ENCODE measurements around the gene TRIO.

The TRIO gene

DNA sequence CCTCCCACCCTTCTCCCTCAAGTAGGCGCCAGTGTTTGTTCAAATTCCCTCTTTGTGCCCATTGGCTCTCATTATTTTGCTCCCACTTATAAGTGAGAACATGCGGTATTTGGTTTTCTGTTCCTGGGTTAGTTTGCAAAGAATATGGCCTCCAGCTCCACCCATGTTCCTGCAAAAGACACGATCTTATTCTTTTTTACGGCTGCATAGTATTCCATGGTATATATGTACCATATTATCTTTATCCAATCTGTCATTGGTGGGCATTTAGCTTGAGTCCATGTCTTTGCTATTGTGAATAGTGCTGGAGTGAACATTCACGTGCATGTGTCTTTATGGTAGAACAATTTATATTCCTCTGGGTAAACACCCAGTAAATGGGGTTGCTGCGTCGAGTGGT lies 375.5 kb downstream of the TRIO start:
- CTCF ChIA-PET = no interaction called here
- H3K27ac ChIP-seq = no peak overlapping the region
- TF ChIP-seq, protein P1, sequence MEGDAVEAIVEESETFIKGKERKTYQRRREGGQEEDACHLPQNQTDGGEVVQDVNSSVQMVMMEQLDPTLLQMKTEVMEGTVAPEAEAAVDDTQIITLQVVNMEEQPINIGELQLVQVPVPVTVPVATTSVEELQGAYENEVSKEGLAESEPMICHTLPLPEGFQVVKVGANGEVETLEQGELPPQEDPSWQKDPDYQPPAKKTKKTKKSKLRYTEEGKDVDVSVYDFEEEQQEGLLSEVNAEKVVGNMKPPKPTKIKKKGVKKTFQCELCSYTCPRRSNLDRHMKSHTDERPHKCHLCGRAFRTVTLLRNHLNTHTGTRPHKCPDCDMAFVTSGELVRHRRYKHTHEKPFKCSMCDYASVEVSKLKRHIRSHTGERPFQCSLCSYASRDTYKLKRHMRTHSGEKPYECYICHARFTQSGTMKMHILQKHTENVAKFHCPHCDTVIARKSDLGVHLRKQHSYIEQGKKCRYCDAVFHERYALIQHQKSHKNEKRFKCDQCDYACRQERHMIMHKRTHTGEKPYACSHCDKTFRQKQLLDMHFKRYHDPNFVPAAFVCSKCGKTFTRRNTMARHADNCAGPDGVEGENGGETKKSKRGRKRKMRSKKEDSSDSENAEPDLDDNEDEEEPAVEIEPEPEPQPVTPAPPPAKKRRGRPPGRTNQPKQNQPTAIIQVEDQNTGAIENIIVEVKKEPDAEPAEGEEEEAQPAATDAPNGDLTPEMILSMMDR (conservative IDR thresholded peaks at IDR 0.05; ENCODE audit: low read depth) = no peak
- POLR2A ChIA-PET (ENCODE audit: low non-redundant PET) = no interaction called here
- no peak for DNase-seq (ENCODE audit: low spot score)

DNA sequence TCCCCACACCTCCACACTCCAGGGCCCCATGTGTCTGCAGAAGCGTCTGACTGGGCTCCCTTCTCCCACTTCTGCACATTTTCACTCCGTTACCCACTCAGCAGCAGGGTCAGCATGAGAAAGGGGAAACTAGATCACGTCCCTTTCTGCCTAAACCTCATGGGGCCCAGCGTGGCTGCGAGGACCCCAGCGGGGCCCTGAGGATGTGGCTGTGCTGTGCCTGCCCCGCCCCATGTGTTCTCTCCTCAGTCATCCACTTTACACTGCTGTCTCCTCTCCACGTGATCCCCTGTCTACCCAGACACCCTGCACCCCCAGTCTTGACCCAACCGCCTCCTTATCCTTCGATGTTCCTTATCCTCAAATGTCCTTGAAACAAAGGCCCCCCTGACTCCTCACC lies 378.6 kb downstream of the TRIO start:
- DNase-seq (ENCODE audit: low spot score) = no peak
- TF ChIP-seq, protein P1 (conservative IDR thresholded peaks at IDR 0.05; ENCODE audit: low read depth) = no peak
- POLR2A ChIA-PET (ENCODE audit: low non-redundant PET) = no interaction called here
- CTCF ChIA-PET = no interaction called here
- H3K27ac ChIP-seq = no peak overlapping the region

DNA sequence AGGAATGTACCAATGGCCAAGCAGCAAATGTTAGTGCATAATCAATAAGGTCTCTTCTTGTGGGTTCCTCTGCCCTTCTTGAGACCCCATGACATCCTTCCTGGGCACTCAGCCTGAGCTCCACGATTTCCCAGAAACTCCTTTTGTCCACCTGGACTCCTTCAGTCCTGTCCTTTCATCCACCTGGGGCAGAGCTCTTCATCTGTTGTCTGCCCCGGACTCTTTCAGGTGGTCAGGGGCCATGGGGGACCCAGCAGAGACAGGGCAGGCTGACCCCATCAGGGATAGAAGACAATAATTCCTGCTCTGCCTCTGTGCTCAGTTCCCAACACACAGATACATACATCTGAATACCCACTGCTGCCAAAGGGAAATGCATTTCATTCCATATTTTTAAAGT lies 379.6 kb downstream of the TRIO start:
- ChIA-PET POLR2A (ENCODE audit: low non-redundant PET) (no interaction called here), CTCF (interaction anchor here (0.6 kb wide), 1 partner anchor 1021 kb away, joined by 3 read pairs; no protein-coding TSS in a partner anchor)
- TF ChIP-seq, protein P1 (conservative IDR thresholded peaks at IDR 0.05; ENCODE audit: low read depth) = no peak
- H3K27ac ChIP-seq = no peak overlapping the region
- no peak for DNase-seq (ENCODE audit: low spot score)

DNA sequence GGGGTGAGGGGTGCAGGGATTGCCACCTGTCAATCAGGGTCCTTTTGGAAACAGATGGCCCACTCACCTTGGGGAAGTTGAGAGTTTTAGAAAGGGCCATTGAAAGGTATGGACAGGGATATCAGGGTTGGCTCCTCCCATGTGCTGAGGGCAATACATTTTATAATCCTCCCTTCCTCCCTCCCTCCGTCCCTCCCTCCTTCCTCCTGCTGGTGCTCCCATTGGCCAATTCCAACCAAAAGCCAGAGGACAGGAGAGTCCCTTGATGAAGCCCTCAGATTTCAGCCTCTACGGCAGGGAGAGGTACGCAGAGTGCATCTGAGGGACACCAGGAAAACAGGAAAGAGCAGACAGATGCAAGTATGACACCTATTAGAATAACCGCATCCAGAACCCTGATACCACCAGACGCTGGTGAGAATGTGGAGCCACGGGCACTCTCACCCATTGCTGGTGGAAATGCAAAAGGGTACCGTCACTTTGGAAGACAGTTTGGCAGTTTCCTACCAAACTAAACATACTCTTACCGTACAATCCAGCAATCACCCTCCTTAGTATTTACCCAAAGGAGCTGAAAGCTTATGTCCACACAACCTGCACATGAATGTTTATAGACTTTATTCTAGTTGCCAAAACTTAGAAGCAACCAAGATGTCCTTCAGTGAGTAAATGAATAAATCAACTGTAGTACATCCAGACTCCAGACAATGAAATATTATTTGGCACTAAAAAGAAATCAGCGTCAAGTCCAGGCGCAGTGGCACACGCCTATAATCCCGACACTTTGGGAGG lies 380.3 kb downstream of the TRIO start:
- no peak for DNase-seq (ENCODE audit: low spot score)
- CTCF ChIA-PET = no interaction called here
- H3K27ac ChIP-seq = no peak overlapping the region
- TF ChIP-seq, protein P1 (conservative IDR thresholded peaks at IDR 0.05; ENCODE audit: low read depth) = no peak
- POLR2A ChIA-PET (ENCODE audit: low non-redundant PET) = no interaction called here

DNA sequence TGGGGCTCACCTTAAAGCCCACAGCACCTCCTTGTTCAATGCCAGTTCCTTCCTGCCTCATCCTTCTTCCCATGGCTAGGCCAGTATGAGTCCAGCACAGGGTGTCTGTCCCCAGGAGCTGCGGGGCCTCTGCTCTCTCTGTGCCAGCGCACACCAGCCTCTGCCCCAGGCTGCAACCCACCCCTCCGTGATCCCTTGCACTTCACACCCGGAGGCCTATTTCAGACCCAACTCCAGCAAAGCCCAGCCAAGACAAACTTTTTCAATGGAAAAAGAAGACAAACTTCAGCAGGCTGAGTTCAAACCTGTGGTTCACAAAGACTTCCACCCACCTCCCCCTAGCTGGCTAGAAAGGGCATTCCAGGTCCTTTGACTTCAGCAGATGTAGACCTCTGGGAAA lies 382.3 kb downstream of the TRIO start:
- ChIA-PET POLR2A (ENCODE audit: low non-redundant PET) (no interaction called here), CTCF (interaction anchor here (1.0 kb wide), 1 partner anchor 20 kb away, joined by 3 read pairs; no protein-coding TSS in a partner anchor)
- DNase-seq (ENCODE audit: low spot score) = no peak
- TF ChIP-seq, protein P1 (conservative IDR thresholded peaks at IDR 0.05; ENCODE audit: low read depth) = no peak
- no peak overlapping the region for H3K27ac ChIP-seq

DNA sequence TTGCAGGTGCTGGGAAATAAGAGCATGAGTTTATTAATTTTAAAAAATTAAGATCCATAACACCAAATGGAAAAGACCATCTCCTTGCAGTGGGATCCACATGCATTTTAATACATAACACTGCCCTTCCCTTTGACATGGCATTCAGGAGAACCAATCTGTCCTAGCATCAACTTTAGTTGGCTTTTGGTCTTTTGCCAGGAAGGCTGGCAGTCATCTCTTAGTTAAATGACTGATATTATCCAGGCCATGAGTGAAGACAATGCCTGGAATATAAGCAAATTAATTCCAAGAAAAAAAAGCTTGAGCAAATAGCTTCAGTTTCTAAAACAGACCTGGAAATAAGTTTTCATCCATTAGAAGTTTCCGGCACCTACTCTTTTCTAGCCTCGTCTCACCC lies 383.4 kb downstream of the TRIO start:
- TF ChIP-seq, protein P1 (conservative IDR thresholded peaks at IDR 0.05; ENCODE audit: low read depth) = no peak
- no peak for DNase-seq (ENCODE audit: low spot score)
- no peak overlapping the region for H3K27ac ChIP-seq
- POLR2A ChIA-PET (ENCODE audit: low non-redundant PET) = no interaction called here
- CTCF ChIA-PET = interaction anchor here (0.6 kb wide), 1 partner anchor 1606 kb away, joined by 4 read pairs; no protein-coding TSS in a partner anchor

Measured in RWPE1 (cell line).